Fibroblast of peridontal ligament (primary cell): ENCODE results near the gene FGF8.

Experiments used
- DNase-seq: peaks from one replicate; pipeline ENCODE4 v3.0.0-alpha.2; 2010; ENCODE audit errors: extremely low read depth

FGF8 gene

GRCh38 chr10:101725296-101726114 is 50.4 kb downstream of the FGF8 start:
- DNase-seq, result no peak

- DNase-seq, result no peak
These were observed 51.5 kb downstream of the FGF8 start for GRCh38 chr10:101724446-101724845.

- DNase-seq, result no peak
These were observed 52.7 kb downstream of the FGF8 start for GRCh38 chr10:101723176-101723575.

- DNase-seq, result no peak
These were observed 54.1 kb downstream of the FGF8 start for GRCh38 chr10:101721806-101722205.

GRCh38 chr10:101720606-101721230 is 55.2 kb downstream of the FGF8 start:
- DNase-seq, result no peak
